ENCODE measurements around the gene ANKRD37. TPM values are rescaled to one million over a fixed set of nuclear protein-coding genes. Genes with fewer than 3 reads are reported as not detected.

Gene ANKRD37
- total and polyA plus RNA-seq, 2 of the 8 experiments (the other 6 are each of a cell fraction or from before 2014, with no cell fraction given): 2.8 to 3.4 TPM

DNA sequence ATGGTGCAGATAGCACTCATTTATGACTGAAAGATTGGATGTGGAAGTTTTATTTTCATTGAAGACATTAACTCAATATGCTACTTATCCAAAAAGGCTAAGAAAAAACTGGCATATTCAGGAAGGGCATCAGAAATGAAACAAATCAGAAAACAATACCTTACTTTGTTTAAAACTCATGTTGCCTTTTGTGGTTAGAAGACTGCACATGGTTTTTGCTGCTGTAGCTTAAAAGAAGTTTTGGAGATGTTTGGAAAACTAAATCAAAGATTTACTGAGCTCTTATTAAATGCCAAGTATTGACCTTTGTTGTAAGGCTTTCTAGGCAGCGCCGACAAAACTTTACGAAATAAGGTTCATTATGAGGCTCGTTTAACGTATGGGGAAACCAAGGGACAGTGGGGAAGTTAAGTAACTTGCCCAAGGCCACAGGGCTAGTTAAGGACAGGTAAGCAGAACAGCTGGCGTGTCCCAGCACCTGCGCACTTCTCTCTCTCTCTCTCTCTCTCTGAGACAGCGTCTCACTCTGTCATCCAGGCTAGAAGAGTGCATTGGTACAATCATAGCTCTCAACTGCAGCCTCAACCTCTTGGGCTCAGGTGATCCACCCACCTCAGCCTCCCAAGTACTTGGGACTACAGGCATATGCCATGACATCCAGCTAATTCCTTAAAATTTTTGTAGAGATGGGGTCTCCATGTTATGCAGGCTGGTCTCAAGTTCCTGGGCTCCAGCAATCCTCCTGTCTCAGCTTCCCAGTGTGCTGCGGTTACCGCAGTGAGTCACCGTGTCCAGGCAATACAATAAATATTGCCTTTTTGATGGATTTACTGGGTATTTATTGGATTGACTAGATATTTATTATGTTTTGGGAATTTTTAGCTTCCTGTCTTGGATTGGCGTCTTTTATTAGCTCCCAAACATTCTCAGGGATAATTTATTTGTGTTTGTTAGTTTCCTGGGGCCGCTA lies 17.0 kb upstream of the ANKRD37 start (continued):
- no peak for TF ChIP-seq HDAC6 (IDR thresholded peaks at IDR 0.05; ENCODE audit: low read depth, low read length)
- TF ChIP-seq JUN (IDR thresholded peaks at IDR 0.05; ENCODE audit: low read depth, low read length): no peak

Data from H1 (cell line).